GM12875 (cell line): ENCODE results near the gene LXN.

ENCODE experiments used
- H3K4me3 ChIP-seq: one replicate; pipeline ENCODE4 v1.5.1; 2011; ENCODE audit warnings: low read depth, low read length, control low read depth
- TF ChIP-seq, protein P1 (sequence below): IDR thresholded peaks from 2 replicates; pipeline ENCODE4 v1.5.1; 2011; ENCODE audit warnings: low read depth, mild to moderate bottlenecking, control low read depth, inconsistent platforms, low read length, moderate library complexity, borderline replicate concordance; ENCODE audit not compliant: insufficient read depth

The LXN gene

DNA sequence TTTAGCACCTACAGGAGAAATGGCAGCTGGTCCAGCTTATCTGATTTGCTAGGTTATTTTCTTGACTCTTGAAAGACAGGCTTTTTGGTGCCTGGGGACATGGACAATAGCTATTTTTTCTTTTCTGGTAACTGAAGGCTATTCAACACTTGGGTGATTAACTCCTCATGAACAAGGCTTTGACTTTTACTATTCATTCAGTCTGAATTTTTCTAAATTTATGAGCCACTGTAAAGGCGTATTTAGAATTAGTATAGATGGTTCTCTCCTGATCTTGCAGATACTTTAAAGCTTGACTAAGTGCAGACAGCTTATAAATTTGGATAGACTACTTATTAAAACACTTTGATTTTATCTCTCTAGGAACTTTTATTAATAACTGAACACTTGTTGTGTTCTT lies 46.6 kb downstream of the LXN start:
- H3K4me3 ChIP-seq = no peak overlapping the region
- TF ChIP-seq, protein P1, sequence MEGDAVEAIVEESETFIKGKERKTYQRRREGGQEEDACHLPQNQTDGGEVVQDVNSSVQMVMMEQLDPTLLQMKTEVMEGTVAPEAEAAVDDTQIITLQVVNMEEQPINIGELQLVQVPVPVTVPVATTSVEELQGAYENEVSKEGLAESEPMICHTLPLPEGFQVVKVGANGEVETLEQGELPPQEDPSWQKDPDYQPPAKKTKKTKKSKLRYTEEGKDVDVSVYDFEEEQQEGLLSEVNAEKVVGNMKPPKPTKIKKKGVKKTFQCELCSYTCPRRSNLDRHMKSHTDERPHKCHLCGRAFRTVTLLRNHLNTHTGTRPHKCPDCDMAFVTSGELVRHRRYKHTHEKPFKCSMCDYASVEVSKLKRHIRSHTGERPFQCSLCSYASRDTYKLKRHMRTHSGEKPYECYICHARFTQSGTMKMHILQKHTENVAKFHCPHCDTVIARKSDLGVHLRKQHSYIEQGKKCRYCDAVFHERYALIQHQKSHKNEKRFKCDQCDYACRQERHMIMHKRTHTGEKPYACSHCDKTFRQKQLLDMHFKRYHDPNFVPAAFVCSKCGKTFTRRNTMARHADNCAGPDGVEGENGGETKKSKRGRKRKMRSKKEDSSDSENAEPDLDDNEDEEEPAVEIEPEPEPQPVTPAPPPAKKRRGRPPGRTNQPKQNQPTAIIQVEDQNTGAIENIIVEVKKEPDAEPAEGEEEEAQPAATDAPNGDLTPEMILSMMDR = no peak

DNA sequence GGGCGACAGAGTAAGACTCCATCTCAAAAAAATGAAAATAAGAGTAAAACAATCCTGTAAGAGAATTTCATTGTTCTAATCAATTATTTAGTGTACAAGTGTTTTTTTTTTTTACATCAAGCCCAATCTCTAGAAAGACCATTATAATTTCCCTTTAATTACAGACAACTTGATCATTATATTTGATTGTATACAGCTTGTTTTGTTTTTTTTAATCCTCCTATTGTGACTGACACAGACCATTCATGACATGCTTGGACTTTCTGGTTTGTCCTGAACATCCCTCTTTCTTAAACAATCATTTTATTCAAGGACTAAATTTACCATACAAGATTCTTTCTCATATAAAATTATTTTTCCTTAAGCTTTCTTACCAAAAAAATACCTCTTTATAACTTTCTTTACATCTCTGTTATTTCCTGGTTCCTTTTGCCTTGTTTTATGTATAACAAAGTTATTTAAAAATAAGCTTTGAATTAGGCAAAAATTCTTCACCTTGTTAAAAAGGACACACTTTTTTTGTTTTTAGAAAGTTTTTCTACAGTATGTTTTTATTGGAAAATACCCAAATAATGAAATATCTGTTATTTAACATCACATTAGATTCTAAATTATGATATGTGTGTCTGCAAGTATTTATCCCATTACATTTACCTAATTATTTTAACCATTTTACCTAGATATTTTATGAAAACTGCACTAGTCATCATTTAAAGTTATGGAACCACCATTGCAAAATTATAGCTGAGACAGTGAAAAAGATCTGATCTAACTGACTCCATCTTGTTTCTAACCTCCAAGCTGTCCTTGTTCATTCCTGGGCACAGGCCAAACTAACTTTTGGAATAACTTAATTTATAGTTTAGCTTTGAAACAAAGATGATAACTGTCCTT lies 54.2 kb downstream of the LXN start:
- TF ChIP-seq, protein P1 = no peak
- no peak overlapping the region for H3K4me3 ChIP-seq
